Activated naive CD8-positive, alpha-beta T cell (primary cell): ENCODE data around the gene TRANK1.
"Not testable (repeated sequence)": the region's sequence is repeated elsewhere in the genome, so short reads cannot be mapped to it uniquely, and the experiment has no call there.

Experiments used
- H3K27ac Mint-ChIP-seq: one replicate; pipeline ENCODE4 v1.8.0; 2021; ENCODE audit warnings: mixed read lengths
- H3K27me3 Mint-ChIP-seq: one replicate; pipeline ENCODE4 v1.8.0; 2021; ENCODE audit warnings: mixed read lengths
- H3K36me3 Mint-ChIP-seq: one replicate; pipeline ENCODE4 v1.8.0; 2021; ENCODE audit warnings: mixed read lengths
- H3K4me1 Mint-ChIP-seq: one replicate; pipeline ENCODE4 v1.8.0; 2021; ENCODE audit warnings: low read depth, mixed read lengths
- H3K4me3 Mint-ChIP-seq: one replicate; pipeline ENCODE4 v1.8.0; 2021; ENCODE audit warnings: mild to moderate bottlenecking, mixed read lengths
- H3K9me3 Mint-ChIP-seq: one replicate; pipeline ENCODE4 v1.8.0; 2021; ENCODE audit warnings: low read depth, mixed read lengths

Gene TRANK1

DNA sequence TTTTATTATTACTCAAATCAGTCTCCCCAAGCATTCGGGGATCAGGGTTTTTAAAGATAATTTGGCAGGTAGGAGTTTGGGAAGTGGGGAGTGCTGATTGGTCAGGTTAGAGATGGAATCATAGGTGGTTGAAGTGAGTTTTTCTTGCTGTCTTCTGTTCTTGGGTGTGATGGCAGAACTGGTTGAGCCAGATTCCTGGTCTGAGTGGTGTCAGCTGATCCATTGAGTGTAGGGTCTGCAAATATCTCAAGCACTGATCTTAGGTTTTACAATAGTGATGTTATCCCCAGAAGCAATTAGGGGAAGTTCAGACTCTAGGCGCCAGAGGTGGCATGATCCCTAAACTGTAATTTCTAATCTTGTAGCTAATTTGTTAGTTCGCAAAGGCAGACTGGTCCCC, 20.6 kb upstream of the TRANK1 start:
- Mint-ChIP-seq H3K36me3 (no peaks in the 10 kb centered on the region), H3K4me3 (no peak overlapping the region), H3K4me1 (peaks cover 13% of the 10 kb centered on the region), H3K27me3 (no peaks in the 10 kb centered on the region), H3K27ac (no peak overlapping the region), H3K9me3 (no peaks in the 10 kb centered on the region)

DNA sequence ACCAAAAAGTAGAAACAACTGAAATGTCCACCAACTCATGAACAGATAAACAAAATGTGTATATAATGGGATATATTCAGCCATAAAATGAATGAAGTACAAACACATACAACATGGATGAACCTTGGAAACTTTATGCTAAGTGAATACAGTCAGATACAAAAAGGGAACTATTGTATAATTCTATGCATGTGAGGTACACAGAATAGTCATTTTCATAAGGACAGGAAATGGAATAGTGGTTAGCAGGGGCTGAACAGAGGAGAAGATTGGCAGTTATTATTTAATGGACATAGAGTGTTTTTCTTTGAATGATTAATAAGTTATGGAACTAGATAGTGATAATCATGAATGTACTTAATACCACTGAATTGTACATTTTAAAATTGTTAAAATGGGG, 20.0 kb upstream of the TRANK1 start:
- Mint-ChIP-seq H3K9me3 (no peaks in the 10 kb centered on the region), H3K4me3 (no peak overlapping the region), H3K27me3 (no peaks in the 10 kb centered on the region), H3K4me1 (peaks cover 9% of the 10 kb centered on the region), H3K36me3 (no peaks in the 10 kb centered on the region), H3K27ac (no peak overlapping the region)

DNA sequence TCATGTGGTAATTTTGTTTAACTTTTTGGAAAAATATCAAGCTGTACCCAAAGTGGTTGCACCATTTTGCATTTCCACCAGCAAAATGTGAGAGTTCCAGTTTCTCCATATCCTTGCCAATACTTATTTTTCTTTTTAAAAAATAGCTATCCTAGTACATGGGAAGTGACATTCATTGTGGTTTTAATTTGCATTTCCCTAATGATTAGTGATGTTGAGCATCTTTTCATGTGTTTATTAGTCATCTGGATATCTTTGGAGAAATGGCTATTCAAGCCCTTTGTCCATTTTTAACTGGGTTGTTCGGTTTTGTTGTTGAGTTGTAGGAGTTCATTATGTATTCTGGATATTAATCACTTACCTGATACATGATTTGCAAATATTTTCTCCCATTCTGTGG, 19.5 kb upstream of the TRANK1 start:
- Mint-ChIP-seq H3K27ac (no peak overlapping the region), H3K27me3 (no peaks in the 10 kb centered on the region), H3K4me3 (no peak overlapping the region)

DNA sequence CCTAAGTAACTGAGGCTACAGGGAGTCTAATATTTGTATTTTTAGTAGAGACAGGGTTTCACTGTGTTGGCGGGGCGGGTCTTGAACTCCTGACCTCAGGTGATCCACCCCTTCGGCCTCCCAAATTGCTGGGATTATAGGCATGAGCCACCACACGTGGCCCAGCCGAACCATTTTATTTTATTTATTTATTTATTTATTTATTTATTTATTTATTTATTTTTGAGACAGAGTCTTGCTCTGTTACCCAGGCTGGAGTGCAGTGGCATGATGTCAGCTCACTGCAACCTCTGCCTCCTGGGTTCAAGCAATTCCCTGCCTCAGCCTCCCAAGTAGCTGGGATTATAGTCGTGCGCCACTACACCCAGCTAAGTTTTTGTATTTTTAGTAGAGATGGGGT, 18.2 kb upstream of the TRANK1 start:
- H3K9me3 Mint-ChIP-seq, H3K36me3 Mint-ChIP-seq, H3K4me3 Mint-ChIP-seq, H3K4me1 Mint-ChIP-seq, H3K27me3 Mint-ChIP-seq, H3K27ac Mint-ChIP-seq: not testable (repeated sequence)

More for the DNA sequence above, 19.5 kb upstream of the TRANK1 start:
- Mint-ChIP-seq H3K36me3 (no peaks in the 10 kb centered on the region), H3K9me3 (no peaks in the 10 kb centered on the region), H3K4me1 (peaks cover 5% of the 10 kb centered on the region)

DNA sequence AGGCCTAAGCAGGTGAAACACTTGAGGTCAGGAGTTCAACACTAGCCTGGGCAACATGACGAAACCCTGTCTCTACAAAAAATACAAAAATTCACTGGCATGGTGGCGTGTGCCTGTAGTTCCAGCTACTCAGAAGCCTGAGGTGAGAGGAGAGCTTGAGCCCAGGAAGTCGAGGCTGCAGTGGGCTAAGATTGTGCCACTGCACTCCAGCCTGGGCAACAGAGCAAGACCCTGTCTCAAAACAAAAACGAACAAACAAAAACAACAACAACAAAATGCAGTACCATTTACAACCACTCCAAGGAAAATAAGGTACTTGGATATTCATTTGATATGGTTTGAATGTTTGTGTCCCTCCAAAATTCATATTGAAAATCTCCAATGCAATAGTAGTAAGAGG, 15.6 kb upstream of the TRANK1 start:
- no peak overlapping the region for H3K27ac Mint-ChIP-seq
- H3K4me1 Mint-ChIP-seq, result peaks cover 15% of the 10 kb centered on the region
- H3K36me3 Mint-ChIP-seq, result no peaks in the 10 kb centered on the region
- H3K9me3 Mint-ChIP-seq, result no peaks in the 10 kb centered on the region
- no peak overlapping the region for H3K4me3 Mint-ChIP-seq
- no peaks in the 10 kb centered on the region for H3K27me3 Mint-ChIP-seq

DNA sequence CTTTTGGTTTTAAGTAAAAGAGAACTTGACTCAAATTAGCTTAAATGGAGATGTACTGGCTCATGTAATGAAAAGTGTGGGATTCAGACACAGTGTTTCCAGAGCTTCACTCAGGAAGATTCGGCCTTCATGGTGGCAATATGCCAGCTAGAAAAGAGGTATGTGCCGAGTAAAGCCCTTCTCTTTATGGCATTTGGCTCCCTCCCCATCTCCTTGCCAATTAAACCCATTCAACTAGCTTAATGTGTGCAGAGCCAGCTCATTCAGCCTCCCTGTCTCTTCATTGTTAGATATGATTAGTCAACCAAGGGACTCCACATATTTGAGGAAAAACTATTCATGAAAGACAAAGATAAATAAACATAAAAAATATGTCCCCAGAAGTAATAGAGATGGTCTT, 15.0 kb upstream of the TRANK1 start:
- Mint-ChIP-seq H3K4me1 (peaks cover 15% of the 10 kb centered on the region), H3K27ac (no peak overlapping the region), H3K36me3 (no peaks in the 10 kb centered on the region), H3K27me3 (no peaks in the 10 kb centered on the region), H3K9me3 (no peaks in the 10 kb centered on the region), H3K4me3 (no peak overlapping the region)

DNA sequence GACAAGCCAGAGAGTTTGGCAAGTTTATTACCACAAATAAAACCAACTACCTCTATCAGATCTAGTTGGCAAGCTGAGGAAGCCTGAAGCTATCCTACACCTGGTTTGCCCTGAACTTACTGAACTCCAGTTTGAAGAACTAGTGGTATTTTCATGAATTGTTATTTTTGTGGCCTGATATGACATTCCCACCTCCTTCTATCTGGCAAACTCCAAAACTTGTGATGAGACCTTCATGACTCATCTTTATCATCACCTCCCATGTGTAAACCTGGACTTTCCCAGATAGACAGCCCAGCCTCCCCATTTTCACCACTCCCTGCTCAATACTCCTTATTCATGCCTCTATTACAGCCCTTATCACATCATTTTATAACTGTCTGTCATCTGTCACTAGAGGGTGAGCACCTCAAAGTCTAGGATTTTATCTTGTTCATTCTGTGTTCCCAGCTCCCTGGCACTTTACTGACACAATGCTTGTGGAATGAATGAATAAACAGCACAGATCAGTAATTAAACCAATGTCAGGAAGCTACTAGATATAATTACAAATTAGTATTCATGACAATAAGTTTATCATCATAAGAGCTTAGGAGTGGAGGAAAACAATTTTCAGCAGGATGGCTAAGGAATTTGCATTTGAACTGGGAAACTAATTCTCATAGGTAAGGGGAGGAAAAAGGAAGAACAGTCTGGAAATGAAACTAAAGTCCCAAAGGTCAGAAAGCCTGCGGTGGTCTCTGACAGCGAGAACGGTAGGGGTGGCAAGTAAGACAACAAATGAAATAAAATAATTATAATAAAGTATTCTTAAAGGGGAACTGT, 13.2 kb upstream of the TRANK1 start:
- Mint-ChIP-seq H3K27me3 (no peaks in the 10 kb centered on the region), H3K36me3 (no peaks in the 10 kb centered on the region), H3K4me1 (peaks cover 15% of the 10 kb centered on the region), H3K27ac (peak overlapping the region; percentile 78), H3K9me3 (no peaks in the 10 kb centered on the region), H3K4me3 (peak overlapping the region; percentile 52)

DNA sequence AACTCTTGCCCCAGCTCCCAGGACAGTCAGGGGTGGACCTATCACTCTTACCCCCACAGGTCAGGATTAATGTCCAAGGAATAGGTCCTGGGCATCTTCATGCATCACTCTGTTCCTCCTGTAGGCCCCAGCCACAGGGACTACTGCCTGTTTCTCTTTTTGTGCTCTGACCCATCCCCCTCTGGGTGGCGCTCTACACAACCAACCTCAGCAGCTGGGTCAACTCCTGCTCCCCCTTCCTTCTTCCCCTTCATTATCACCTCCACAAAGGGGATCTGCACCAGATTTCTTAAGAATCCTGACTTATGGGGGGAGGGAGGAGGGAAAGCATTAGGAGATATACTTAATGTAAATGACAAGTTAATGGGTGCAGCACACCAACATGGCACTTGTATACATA, 12.2 kb upstream of the TRANK1 start:
- no peaks in the 10 kb centered on the region for H3K27me3 Mint-ChIP-seq
- peaks cover 15% of the 10 kb centered on the region for H3K4me1 Mint-ChIP-seq
- no peak overlapping the region for H3K27ac Mint-ChIP-seq
- no peaks in the 10 kb centered on the region for H3K36me3 Mint-ChIP-seq
- no peaks in the 10 kb centered on the region for H3K9me3 Mint-ChIP-seq
- H3K4me3 Mint-ChIP-seq, result no peak overlapping the region

DNA sequence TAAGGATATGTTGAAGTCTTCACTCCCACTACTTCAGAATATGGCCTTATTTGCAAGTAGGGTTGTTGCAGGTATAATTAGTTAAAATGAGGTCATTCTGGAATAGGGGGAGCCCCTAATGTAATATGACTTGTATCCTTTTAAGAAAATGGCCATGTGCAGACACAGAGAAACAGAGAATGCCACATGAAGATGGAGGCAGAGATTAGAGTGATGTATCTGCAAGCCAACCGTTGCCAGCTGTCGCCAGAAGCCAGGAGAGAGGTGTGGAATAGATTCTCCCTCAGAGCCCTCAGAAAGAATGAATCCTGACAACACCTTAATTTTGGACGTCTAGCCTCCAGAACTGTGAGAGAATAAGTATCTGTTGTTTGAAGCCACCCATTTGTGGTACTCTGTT, 11.3 kb upstream of the TRANK1 start:
- H3K27ac Mint-ChIP-seq, result peak overlapping the region; percentile 28
- H3K4me1 Mint-ChIP-seq, result peaks cover 15% of the 10 kb centered on the region

DNA sequence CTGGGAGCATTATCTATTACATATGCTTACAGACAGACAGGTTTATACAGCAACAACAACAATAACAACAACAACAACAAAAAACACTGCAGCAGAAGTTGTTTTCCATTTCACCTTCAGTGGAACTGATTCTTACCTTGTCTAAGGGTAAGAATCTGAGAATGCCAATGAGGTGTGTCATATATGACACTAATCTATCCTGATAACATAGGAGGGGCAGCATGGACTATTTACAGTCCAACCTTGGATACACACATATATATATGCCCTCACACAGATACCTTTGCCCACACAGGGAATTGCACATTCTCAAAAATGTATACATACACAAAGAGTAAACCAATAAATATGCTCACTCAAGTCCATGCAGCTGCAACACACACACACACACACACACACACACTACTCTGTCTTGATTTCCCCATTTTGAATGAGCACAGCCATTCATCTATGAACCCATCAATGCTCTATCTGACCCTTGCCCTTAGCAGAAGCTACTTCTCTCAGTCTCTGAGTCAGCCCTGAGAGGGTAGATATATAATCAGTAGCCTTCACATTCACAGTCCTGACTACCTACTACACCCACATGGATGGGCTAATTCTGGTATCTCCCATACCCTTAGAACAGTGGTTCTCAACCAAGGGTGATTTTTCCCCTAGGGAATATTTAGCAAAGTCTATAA, 9.7 kb upstream of the TRANK1 start:
- H3K4me3 Mint-ChIP-seq, result no peak overlapping the region
- no peak overlapping the region for H3K27ac Mint-ChIP-seq
- no peaks in the 10 kb centered on the region for H3K27me3 Mint-ChIP-seq
- H3K4me1 Mint-ChIP-seq, result peaks cover 15% of the 10 kb centered on the region
- no peaks in the 10 kb centered on the region for H3K9me3 Mint-ChIP-seq
- H3K36me3 Mint-ChIP-seq, result no peaks in the 10 kb centered on the region

More for the DNA sequence above, 11.3 kb upstream of the TRANK1 start:
- no peaks in the 10 kb centered on the region for H3K27me3 Mint-ChIP-seq
- no peaks in the 10 kb centered on the region for H3K9me3 Mint-ChIP-seq
- no peak overlapping the region for H3K4me3 Mint-ChIP-seq
- no peaks in the 10 kb centered on the region for H3K36me3 Mint-ChIP-seq

DNA sequence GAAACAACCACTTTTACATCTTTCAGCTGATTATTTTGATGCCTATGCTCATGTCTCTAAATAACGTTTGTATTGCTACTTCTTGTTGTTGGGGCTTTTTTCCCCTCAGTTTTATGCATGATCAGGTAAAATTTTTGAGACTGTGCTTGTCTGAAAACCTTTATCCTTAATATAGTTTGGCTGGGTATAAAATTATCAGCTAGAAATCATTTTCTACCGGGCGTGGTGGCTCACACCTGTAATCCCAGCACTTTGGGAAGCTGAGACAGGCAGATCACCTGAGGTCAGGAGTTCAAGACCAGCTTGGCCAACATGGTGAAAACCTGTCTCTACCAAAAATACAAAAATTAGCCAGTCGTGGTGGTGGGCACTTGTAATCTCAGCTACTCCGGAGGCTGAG, 3.0 kb upstream of the TRANK1 start:
- H3K9me3 Mint-ChIP-seq, H3K27me3 Mint-ChIP-seq, H3K4me1 Mint-ChIP-seq, H3K4me3 Mint-ChIP-seq, H3K27ac Mint-ChIP-seq: not testable (repeated sequence)
- H3K36me3 Mint-ChIP-seq, result peaks cover 10% of the 10 kb centered on the region

DNA sequence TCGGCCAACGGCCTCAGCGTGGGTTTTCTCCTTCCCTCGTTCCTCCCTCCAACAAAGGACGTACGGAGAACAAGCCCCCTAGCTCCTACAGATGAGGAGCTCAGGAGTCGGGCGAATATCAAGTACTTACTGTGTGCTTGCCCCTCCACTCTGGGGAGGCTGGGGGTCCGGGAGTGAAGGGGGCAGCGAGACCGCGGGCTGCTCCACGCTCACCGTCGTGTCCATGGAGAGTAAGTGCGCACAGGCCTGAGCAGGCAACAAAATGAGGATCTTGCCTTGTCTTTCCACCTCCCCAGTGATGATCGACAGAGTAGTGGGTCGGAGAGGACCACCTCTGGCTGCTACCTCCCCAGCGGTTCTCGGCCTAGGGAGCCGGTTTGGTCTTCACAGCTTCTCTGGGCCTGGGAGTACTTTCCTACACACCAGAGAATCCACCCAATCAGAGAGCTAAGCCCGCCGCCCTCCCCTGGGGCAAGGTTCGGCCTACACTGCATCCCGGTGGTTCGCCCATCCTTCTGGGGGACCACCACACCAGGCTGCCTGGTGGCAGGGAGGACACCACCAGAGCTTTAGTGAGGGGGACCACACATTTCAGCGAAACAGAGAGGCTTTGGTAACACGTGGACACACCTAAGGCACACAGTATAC, 603 bp upstream of the TRANK1 start:
- no peaks in the 10 kb centered on the region for H3K27me3 Mint-ChIP-seq
- no peaks in the 10 kb centered on the region for H3K9me3 Mint-ChIP-seq
- peaks cover 18% of the 10 kb centered on the region for H3K4me1 Mint-ChIP-seq
- H3K36me3 Mint-ChIP-seq, result peaks cover 11% of the 10 kb centered on the region
- peak overlapping the region; percentile 81 for H3K4me3 Mint-ChIP-seq
- peak overlapping the region; percentile 50 for H3K27ac Mint-ChIP-seq

DNA sequence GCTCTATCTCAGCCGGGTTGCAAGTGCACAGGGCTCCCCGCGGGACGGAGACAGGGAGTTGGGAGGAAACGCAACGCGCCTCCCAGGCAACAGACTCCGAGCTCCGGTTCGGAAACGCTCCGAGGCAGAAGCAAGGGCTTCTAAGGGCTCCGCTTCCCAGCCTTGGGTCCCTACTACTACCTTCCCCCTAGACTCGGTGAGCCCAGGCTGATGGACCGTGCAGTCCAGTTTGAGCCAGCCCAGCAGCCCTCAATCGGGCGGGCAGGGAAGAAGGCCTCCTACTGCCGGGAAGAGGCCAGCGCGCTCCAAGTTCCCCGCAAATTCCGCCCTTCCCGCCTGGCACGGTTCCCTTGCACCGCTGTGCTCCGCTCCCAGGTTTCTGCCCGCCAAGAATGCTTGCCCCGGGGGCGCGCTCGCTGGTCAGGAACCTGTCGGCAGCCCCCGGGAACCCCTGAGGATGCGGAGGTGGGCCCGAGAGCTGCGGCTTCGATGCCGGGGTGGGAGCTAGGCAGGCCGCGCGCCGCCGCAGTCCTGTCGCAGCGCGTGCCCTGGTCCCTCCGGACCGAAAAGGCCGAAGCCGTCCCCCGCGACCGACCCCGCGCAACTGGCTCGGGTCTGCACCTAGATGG, 728 bp downstream of the TRANK1 start:
- Mint-ChIP-seq H3K4me3 (peak overlapping the region; percentile 76), H3K9me3 (no peaks in the 10 kb centered on the region), H3K27ac (peak overlapping the region; percentile 6), H3K4me1 (peaks cover 19% of the 10 kb centered on the region), H3K36me3 (peaks cover 10% of the 10 kb centered on the region), H3K27me3 (no peaks in the 10 kb centered on the region)

DNA sequence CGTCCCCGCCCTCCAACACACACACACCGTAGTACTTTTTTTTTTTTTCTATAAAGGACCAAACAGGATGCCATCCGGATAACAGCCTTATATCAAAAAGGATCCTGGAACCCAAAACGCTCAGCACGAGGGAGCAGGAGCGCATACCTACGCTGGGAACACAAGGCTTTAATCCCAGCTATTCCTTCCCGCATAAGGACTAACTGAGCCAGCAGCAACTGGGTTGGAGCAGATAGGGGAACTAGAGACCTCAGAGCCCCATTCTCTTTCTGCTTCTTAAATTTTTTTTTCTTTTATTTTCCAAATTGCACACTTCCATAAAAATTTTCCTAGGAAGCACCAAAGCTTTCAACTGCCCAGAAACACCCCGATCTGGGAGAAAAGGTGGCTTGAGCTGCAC, 1.3 kb downstream of the TRANK1 start:
- peaks cover 18% of the 10 kb centered on the region for H3K4me1 Mint-ChIP-seq
- no peaks in the 10 kb centered on the region for H3K9me3 Mint-ChIP-seq
- H3K27ac Mint-ChIP-seq, result peak overlapping the region; percentile 34
- peaks cover 9% of the 10 kb centered on the region for H3K36me3 Mint-ChIP-seq
- H3K27me3 Mint-ChIP-seq, result no peaks in the 10 kb centered on the region
- peak overlapping the region; percentile 76 for H3K4me3 Mint-ChIP-seq

DNA sequence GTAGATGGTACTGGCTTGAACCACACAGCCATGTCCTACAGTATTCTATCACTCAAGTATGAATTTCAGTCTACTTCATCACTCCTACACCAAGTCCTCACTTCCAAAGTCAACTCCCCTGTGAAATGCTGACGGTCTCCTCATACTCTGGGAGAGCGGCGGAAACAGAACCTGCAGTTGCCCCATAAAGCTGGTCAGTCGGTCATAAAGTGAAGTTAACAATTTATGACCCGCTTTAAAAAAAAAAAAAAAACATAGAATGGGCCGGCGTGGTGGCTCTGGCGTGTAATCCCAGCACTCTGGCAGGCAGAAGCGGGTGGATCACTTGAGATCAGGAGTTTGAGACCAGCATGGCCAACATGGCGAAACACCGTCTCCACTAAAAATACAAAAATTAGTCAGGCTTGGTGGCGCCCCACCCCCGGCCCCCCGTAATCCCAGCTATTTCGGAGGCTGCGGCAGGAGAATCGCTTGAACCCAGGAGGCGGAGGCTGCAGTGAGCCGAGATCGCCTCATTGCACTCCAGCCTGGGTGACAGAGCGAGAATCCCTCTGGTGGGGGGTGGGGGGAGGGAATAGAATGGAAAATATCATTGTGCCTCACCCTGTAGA, 2.1 kb downstream of the TRANK1 start:
- Mint-ChIP-seq H3K4me3 (no peak overlapping the region), H3K4me1 (peaks cover 18% of the 10 kb centered on the region), H3K27ac (no peak overlapping the region), H3K27me3 (no peaks in the 10 kb centered on the region), H3K36me3 (peaks cover 6% of the 10 kb centered on the region), H3K9me3 (no peaks in the 10 kb centered on the region)
